Endothelial cell (in vitro differentiated cells): ENCODE results near the gene EPHA3. TPM values are rescaled to one million over a fixed set of nuclear protein-coding genes. Genes with fewer than 3 reads are reported as not detected.

Experiments used
- DNase-seq: peaks from one replicate; pipeline ENCODE4 v3.0.0; 2021; ENCODE audit warnings: low spot score
- H3K27ac Mint-ChIP-seq: one replicate; pipeline ENCODE4 v1.8.0; 2021; ENCODE audit warnings: mixed read lengths, inconsistent platforms; ENCODE audit not compliant: unreplicated experiment
- H3K27me3 Mint-ChIP-seq: one replicate; pipeline ENCODE4 v1.8.0; 2021; ENCODE audit warnings: mild to moderate bottlenecking, moderate library complexity, mixed read lengths, inconsistent platforms; ENCODE audit not compliant: unreplicated experiment
- H3K36me3 Mint-ChIP-seq: one replicate; pipeline ENCODE4 v1.8.0; 2021; ENCODE audit warnings: mild to moderate bottlenecking, low read depth, mixed read lengths, inconsistent platforms; ENCODE audit not compliant: unreplicated experiment
- H3K4me1 Mint-ChIP-seq: one replicate; pipeline ENCODE4 v1.8.0; 2021; ENCODE audit warnings: mild to moderate bottlenecking, mixed read lengths, inconsistent platforms; ENCODE audit not compliant: unreplicated experiment
- H3K4me3 Mint-ChIP-seq: one replicate; pipeline ENCODE4 v1.8.0; 2021; ENCODE audit warnings: mild to moderate bottlenecking, mixed read lengths, inconsistent platforms; ENCODE audit not compliant: unreplicated experiment
- H3K9me3 Mint-ChIP-seq: one replicate; pipeline ENCODE4 v1.8.0; 2021; ENCODE audit warnings: mixed read lengths, inconsistent platforms; ENCODE audit not compliant: unreplicated experiment
- CTCF ChIP-seq: fragments of 200-600 bp; sonication (generic); IDR thresholded peaks from one replicate; pipeline ENCODE4 v1.5.0; 2021; ENCODE audit warnings: antibody characterized with exemption; ENCODE audit not compliant: unreplicated experiment
- total RNA-seq: library from RNA; stranded (reverse); fragmentation: NEBNext Ultra II Directional; extraction: Animal tissue kit (Norgen Biotek cat#: 25700); gene quantifications from one replicate; pipeline ENCODE4 v1.2.1, GENCODE V29; 2021; ENCODE audit not compliant: unreplicated experiment

Gene EPHA3
- total RNA-seq, 1 donor from 2014 or later: not detected

DNA sequence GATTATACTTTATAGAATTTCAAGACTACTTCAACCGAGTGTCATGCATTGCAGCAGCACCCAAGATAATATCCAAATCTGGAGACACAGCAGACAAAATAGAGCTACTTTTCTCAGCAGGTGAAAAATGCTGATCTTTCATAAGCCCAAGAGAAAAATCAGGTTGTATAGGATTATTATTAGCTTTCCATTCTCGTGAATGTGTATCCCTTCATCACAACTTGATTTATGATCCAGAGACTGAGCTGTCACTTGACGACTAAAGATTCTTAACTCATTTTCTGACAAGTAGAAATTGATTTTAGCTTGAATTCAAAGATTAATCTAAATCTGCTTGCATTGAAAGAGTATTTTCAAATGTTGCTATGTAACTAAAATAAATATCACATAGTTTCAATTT lies 32.4 kb downstream of the EPHA3 start:
- no peaks in the 10 kb centered on the region for H3K4me1 Mint-ChIP-seq
- H3K9me3 Mint-ChIP-seq: no peaks in the 10 kb centered on the region

GRCh38 chr3:89144080-89144479 lies 36.7 kb downstream of the EPHA3 start:
- Mint-ChIP-seq H3K36me3 (no peaks in the 10 kb centered on the region), H3K4me3 (no peak overlapping the region), H3K9me3 (no peaks in the 10 kb centered on the region)

More for the DNA sequence above, 32.4 kb downstream of the EPHA3 start:
- no peaks in the 10 kb centered on the region for H3K27me3 Mint-ChIP-seq
- DNase-seq: no peak
- H3K27ac Mint-ChIP-seq: no peak overlapping the region
- no peak for TF ChIP-seq CTCF
- H3K4me3 Mint-ChIP-seq: no peak overlapping the region
- H3K36me3 Mint-ChIP-seq: no peaks in the 10 kb centered on the region

DNA sequence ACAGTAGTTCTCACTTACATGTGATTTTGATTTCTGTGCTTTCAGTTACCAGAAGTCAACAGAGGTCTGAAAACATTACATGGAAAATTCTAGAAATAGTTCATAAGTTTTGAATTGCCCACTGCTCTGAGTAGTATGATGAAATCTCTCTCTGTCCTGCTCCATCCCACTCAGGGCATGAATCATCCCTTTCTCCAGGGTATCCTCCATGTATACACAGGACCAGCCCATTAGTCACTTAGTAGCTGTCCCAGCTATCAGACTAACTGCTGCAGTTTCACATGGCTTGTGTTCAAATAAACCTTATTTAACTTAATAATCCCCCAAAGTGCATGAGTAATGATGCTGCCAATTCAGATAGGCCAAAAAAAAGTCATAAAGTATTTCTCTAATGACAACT lies 38.6 kb downstream of the EPHA3 start:
- no peaks in the 10 kb centered on the region for H3K4me1 Mint-ChIP-seq
- no peaks in the 10 kb centered on the region for H3K36me3 Mint-ChIP-seq
- H3K27ac Mint-ChIP-seq: no peak overlapping the region
- DNase-seq: no peak
- H3K9me3 Mint-ChIP-seq: no peaks in the 10 kb centered on the region
- H3K27me3 Mint-ChIP-seq: no peaks in the 10 kb centered on the region
- no peak overlapping the region for H3K4me3 Mint-ChIP-seq
- no peak for TF ChIP-seq CTCF

More at GRCh38 chr3:89144080-89144479, 36.7 kb downstream of the EPHA3 start:
- H3K4me1 Mint-ChIP-seq: no peaks in the 10 kb centered on the region
- H3K27me3 Mint-ChIP-seq: no peaks in the 10 kb centered on the region
- no peak for TF ChIP-seq CTCF
- H3K27ac Mint-ChIP-seq: no peak overlapping the region
- DNase-seq: no peak

- no peak for DNase-seq
- no peak for TF ChIP-seq CTCF
- Mint-ChIP-seq H3K4me1 (peaks cover 10% of the 10 kb centered on the region), H3K36me3 (no peaks in the 10 kb centered on the region), H3K27me3 (no peaks in the 10 kb centered on the region), H3K27ac (no peak overlapping the region), H3K9me3 (no peaks in the 10 kb centered on the region), H3K4me3 (no peak overlapping the region)
Measured at GRCh38 chr3:89154416-89154815, 47.0 kb downstream of the EPHA3 start.

DNA sequence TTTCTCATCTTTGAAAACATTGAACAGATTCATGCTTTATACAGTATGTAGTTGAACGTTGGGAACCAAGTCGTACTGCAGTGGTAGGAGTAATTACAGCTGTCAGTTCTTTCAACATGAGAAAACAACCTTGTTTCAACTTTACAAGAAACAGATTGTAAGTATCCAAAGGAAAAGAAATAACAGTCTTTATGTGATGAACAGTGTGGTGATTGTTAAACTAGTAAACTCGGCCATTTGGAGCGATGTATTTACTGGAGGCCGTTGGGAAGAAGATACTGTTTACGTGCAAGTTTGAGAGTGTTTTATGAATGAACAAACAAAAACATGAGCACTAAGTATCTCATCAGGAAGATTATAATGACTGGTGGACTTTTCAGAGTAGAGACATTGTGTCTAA lies 48.4 kb downstream of the EPHA3 start:
- Mint-ChIP-seq H3K9me3 (no peaks in the 10 kb centered on the region), H3K4me3 (no peak overlapping the region), H3K27ac (no peak overlapping the region), H3K36me3 (no peaks in the 10 kb centered on the region), H3K27me3 (no peaks in the 10 kb centered on the region), H3K4me1 (peaks cover 10% of the 10 kb centered on the region)
- no peak for TF ChIP-seq CTCF
- no peak for DNase-seq
